Activated B cell treated with CpG ODN at 0.5 μM for 24 hours (primary cell): ENCODE data around the gene GRIA1. TPM values are rescaled to one million over a fixed set of nuclear protein-coding genes. Genes with fewer than 3 reads are reported as not detected.

Experiments used
- ATAC-seq: fragments of 200-7000 bp; cut with Tn5 transposase; one replicate; pipeline ENCODE4 v1.10.0; 2021; ENCODE audit warnings: low read depth, mild to moderate bottlenecking, moderate library complexity
- CTCF ChIA-PET: fragments of 350-600 bp; sonication (Branson Sonifier 250); formaldehyde crosslinking; loops from one replicate; lab custom pipeline; 2021; ENCODE audit warnings: antibody characterized with exemption; lab: Charles Lee
- POLR2A ChIA-PET: fragments of 350-600 bp; sonication (Branson Sonifier 250); formaldehyde crosslinking; loops from one replicate; lab custom pipeline; 2021; ENCODE audit warnings: antibody characterized with exemption; lab: Charles Lee
- DNase-seq: peaks from one replicate; pipeline ENCODE4 v3.0.0; 2022
- H3K27ac Mint-ChIP-seq: one replicate; pipeline ENCODE4 v1.8.0; 2020; ENCODE audit warnings: mixed read lengths
- H3K27me3 Mint-ChIP-seq: one replicate; pipeline ENCODE4 v1.8.0; 2021; ENCODE audit warnings: mixed read lengths
- H3K36me3 Mint-ChIP-seq: one replicate; pipeline ENCODE4 v1.8.0; 2021; ENCODE audit warnings: low read depth, mixed read lengths
- H3K4me1 Mint-ChIP-seq: one replicate; pipeline ENCODE4 v1.8.0; 2021; ENCODE audit warnings: mixed read lengths
- H3K4me3 Mint-ChIP-seq: one replicate; pipeline ENCODE4 v1.8.0; 2020; ENCODE audit warnings: mild to moderate bottlenecking, mixed read lengths
- H3K9me3 Mint-ChIP-seq: one replicate; pipeline ENCODE4 v1.8.0; 2020; ENCODE audit warnings: mixed read lengths
- intact Hi-C: fragments of 100-400 bp; cut with micrococcal nuclease; formaldehyde crosslinking; loops from one replicate; pipeline ENCODE4 v1.15.1; 2024
- total RNA-seq: library from RNA; stranded (reverse); gene quantifications from 2 replicates; pipeline ENCODE4 v1.2.3, GENCODE V29; 2022
- TF ChIP-seq, protein P1 (sequence below): fragments of 200-600 bp; IDR thresholded peaks from one replicate; pipeline ENCODE4 v1.8.0; 2022; ENCODE audit warnings: antibody characterized with exemption, mild to moderate bottlenecking

GRIA1 gene
- total RNA-seq, 1 donor from 2014 or later = not detected

DNA sequence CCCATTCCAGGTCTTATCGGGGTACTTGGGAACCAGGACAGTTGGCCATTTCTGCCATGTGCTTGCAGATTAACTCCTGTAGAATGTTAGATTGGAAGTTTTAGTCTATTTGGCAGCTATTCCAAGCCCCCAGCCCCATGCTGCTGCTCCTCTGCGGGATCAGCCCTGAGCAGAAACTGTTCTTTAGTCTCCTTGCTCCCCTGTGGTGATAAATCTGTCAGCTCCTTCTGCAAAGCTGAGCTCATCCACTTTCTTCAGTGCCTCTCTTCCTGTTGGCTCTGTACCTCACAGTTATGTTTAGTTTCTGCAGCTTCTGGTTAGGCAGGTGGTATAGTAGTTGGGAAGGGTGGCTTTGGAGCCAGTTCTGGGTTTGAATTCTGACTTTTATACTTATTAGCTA is 170.4 kb downstream of the GRIA1 start:
- POLR2A ChIA-PET = no interaction called here
- no peak overlapping the region for H3K27ac Mint-ChIP-seq
- TF ChIP-seq, protein P1, sequence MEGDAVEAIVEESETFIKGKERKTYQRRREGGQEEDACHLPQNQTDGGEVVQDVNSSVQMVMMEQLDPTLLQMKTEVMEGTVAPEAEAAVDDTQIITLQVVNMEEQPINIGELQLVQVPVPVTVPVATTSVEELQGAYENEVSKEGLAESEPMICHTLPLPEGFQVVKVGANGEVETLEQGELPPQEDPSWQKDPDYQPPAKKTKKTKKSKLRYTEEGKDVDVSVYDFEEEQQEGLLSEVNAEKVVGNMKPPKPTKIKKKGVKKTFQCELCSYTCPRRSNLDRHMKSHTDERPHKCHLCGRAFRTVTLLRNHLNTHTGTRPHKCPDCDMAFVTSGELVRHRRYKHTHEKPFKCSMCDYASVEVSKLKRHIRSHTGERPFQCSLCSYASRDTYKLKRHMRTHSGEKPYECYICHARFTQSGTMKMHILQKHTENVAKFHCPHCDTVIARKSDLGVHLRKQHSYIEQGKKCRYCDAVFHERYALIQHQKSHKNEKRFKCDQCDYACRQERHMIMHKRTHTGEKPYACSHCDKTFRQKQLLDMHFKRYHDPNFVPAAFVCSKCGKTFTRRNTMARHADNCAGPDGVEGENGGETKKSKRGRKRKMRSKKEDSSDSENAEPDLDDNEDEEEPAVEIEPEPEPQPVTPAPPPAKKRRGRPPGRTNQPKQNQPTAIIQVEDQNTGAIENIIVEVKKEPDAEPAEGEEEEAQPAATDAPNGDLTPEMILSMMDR = no peak
- intact Hi-C loops = no loop called here
- ATAC-seq (no peak), DNase-seq (no peak)
- H3K27me3 Mint-ChIP-seq = no peaks in the 10 kb centered on the region
- no peaks in the 10 kb centered on the region for H3K4me1 Mint-ChIP-seq
- no peaks in the 10 kb centered on the region for H3K9me3 Mint-ChIP-seq
- CTCF ChIA-PET = no interaction called here
- no peaks in the 10 kb centered on the region for H3K36me3 Mint-ChIP-seq
- no peak overlapping the region for H3K4me3 Mint-ChIP-seq

DNA sequence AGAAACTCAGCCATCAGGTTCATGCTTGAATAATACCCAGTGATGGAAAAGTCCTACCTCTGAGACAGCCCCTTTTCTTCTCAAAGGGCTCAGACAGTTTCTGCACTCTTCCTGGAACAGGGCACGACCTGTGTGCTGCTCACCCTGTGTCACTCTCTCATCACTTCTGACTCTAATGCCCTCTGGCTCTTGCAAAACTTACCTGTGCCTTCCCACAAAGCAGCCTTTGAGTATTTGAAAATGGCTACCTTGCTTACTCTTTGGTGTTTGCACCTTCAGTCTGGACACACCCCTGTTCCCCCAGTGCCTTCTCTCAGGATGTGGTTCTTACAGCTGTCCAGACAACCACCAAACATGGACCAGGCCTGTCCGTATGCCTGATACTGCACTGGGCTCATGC is 171.4 kb downstream of the GRIA1 start:
- H3K27me3 Mint-ChIP-seq = no peaks in the 10 kb centered on the region
- POLR2A ChIA-PET = no interaction called here
- H3K4me3 Mint-ChIP-seq = no peak overlapping the region

DNA sequence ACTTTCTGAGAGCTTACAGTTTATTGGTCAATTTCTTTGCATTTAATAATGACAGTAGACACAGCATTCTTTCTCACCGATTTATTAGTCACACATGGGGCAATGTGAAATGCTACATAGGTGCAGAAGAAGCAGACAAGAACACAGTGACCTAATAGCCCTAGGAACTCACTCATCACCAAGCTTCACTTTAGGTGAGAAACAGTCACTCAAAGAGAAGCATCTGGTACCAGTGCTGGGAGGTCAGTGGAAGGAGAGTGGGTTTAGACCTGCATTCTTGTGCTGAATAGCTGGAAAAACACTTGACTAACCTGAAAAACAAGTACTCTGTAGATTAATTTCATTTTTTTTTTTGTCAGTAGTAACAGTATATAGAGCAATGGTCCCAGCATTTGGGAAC is 179.6 kb downstream of the GRIA1 start:
- ChIA-PET CTCF (no interaction called here), POLR2A (no interaction called here)
- Mint-ChIP-seq H3K4me1 (no peaks in the 10 kb centered on the region), H3K36me3 (no peaks in the 10 kb centered on the region), H3K27me3 (no peaks in the 10 kb centered on the region), H3K4me3 (no peak overlapping the region), H3K9me3 (no peaks in the 10 kb centered on the region), H3K27ac (no peak overlapping the region)
- intact Hi-C loops = no loop called here
- DNase-seq = no peak
- TF ChIP-seq, protein P1 = no peak
- no peak for ATAC-seq

More for the DNA sequence above, 171.4 kb downstream of the GRIA1 start:
- Mint-ChIP-seq H3K27ac (no peak overlapping the region), H3K36me3 (no peaks in the 10 kb centered on the region), H3K4me1 (no peaks in the 10 kb centered on the region), H3K9me3 (no peaks in the 10 kb centered on the region)
- CTCF ChIA-PET = no interaction called here
- TF ChIP-seq, protein P1 = no peak
- intact Hi-C loops = no loop called here
- DNase-seq (no peak), ATAC-seq (no peak)

DNA sequence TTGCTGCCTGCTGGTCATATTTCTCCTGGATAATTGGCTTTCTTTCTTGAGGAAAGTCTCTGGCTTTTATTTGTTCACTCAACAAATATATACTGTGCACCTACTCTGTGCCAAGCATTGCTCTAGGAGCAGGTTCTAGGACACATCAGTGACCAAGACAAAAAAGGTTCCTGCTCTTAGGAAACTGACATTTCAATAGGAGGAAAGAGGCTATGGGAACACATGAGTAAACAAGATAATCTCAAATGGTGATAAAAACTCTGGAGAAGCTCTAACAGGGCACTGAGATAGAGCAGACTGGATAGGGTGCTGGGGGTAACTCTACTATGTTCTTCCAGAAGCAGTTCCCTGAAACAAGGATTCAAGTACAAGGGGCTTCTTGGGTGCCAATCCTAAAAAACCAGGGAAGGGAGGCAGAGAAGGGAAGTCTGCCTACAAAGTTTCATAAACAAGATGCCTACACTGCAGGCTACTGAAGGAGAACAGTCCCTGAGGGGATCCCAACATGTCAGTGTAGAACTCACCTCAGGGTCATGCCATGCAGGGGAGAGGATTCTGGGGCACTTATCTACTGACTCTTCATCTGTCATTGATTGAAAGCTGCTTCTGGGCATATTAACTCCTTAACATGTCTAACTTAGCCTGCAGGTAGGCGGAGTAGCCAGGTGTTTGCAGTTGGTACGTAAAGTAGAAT is 181.3 kb downstream of the GRIA1 start:
- Mint-ChIP-seq H3K4me1 (no peaks in the 10 kb centered on the region), H3K27ac (no peak overlapping the region), H3K9me3 (peaks cover 1% of the 10 kb centered on the region), H3K36me3 (no peaks in the 10 kb centered on the region), H3K4me3 (no peak overlapping the region), H3K27me3 (no peaks in the 10 kb centered on the region)
- DNase-seq (no peak), ATAC-seq (no peak)
- intact Hi-C loops = no loop called here
- ChIA-PET CTCF (no interaction called here), POLR2A (no interaction called here)
- TF ChIP-seq, protein P1 = no peak

DNA sequence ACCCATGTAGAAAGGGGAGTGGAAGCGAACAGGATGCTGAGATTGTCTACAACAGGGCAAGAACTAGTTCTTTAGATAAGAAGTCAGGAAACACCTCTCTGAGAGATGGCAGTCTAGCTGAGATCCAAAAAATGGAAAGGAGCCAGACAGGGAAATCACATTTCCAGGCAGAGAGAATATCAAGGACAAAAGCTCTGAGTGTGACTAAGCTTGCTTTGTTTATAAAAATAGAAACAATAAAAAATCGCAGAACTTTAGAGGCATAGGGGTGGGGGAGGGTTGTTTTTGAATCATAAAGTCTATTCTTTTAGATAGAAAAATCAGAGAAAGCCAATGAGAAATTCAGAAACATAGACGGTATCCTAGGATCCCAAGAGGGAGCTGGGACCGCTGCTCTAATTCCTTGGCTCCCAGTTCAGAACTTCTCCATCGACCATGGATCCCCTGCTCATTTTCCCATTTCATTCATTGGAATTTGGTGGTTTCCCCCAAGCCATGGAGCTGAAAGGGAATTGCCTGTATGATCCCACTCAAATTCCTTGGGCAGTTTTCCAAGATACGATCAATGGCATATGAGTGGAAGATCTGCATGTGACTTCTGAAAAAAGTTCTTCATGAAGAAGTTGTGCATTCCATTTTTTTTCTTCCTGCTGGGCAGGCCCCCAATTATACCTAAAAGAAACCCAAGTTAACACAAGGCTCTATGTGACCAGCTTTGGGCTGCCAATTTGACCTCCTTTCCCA is 182.0 kb downstream of the GRIA1 start:
- ATAC-seq (no peak), DNase-seq (no peak)
- intact Hi-C loops = no loop called here
- no peak overlapping the region for H3K4me3 Mint-ChIP-seq
- ChIA-PET POLR2A (no interaction called here), CTCF (no interaction called here)
- H3K36me3 Mint-ChIP-seq = no peaks in the 10 kb centered on the region
- H3K9me3 Mint-ChIP-seq = peaks cover 1% of the 10 kb centered on the region
- no peaks in the 10 kb centered on the region for H3K27me3 Mint-ChIP-seq
- TF ChIP-seq, protein P1 = no peak
- H3K4me1 Mint-ChIP-seq = no peaks in the 10 kb centered on the region
- H3K27ac Mint-ChIP-seq = no peak overlapping the region
